Nephron (organoid): Measurements from ENCODE around the gene KLF15.

ENCODE experiments used
- H3K27ac Mint-ChIP-seq, 3 experiments: 2 replicates each; pipeline ENCODE4 v1.8.0; 2020; ENCODE audit warnings: mixed read lengths in 3 of 3, mild to moderate bottlenecking in 2 of 3, moderate library complexity in 1 of 3
- H3K27me3 Mint-ChIP-seq: 2 replicates; pipeline ENCODE4 v1.8.0; 2021; ENCODE audit warnings: low read depth, mild to moderate bottlenecking, moderate library complexity, mixed read lengths
- H3K36me3 Mint-ChIP-seq: 2 replicates; pipeline ENCODE4 v1.8.0; 2020; ENCODE audit warnings: low read depth, mixed read lengths
- H3K4me1 Mint-ChIP-seq: 2 replicates; pipeline ENCODE4 v1.8.0; 2020; ENCODE audit warnings: mixed read lengths
- H3K4me3 Mint-ChIP-seq, 3 experiments: 2 replicates each; pipeline ENCODE4 v1.8.0; 2020; ENCODE audit warnings: mild to moderate bottlenecking in 3 of 3, mixed read lengths in 3 of 3, moderate library complexity in 2 of 3
- H3K9me3 Mint-ChIP-seq: 2 replicates; pipeline ENCODE4 v1.8.0; 2020; ENCODE audit warnings: mixed read lengths
- TF ChIP-seq, protein P1 (sequence below), 3 experiments: fragments of 200-600 bp; sonication (generic); IDR thresholded peaks; one replicate each; pipeline ENCODE4 v1.5.0; 2021; ENCODE audit warnings: antibody characterized with exemption in 3 of 3; ENCODE audit not compliant: unreplicated experiment in 3 of 3

The KLF15 gene

DNA sequence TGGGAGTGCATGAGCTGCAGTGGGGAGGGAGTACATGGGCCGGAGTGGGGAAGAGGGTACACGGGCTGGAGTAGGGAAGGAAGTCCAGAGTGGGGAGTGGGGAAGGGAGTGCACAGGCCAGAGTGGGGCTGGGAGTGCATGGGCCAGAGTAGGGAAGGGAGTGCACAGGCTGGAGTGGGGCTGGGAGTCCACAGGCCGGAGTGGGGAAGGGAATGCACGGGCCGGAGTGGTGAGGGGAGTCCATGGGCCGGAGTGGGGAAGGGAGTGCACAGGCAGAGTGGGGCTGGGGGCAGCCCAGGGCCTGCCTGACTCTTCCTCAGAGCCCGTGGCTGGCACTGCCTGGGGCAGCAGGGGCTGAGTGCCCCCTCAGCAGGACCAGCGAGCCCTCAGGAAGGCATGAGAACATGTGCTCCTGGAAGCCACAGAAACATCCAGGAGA, 40.7 kb downstream of the KLF15 start:
- peak overlapping the region in 2 of 3 experiments; percentile 14 to 45 for H3K27ac Mint-ChIP-seq
- H3K27me3 Mint-ChIP-seq = peaks cover 11% of the 10 kb centered on the region
- H3K4me3 Mint-ChIP-seq = no peak overlapping the region
- H3K4me1 Mint-ChIP-seq = peaks cover 9% of the 10 kb centered on the region
- TF ChIP-seq, protein P1, sequence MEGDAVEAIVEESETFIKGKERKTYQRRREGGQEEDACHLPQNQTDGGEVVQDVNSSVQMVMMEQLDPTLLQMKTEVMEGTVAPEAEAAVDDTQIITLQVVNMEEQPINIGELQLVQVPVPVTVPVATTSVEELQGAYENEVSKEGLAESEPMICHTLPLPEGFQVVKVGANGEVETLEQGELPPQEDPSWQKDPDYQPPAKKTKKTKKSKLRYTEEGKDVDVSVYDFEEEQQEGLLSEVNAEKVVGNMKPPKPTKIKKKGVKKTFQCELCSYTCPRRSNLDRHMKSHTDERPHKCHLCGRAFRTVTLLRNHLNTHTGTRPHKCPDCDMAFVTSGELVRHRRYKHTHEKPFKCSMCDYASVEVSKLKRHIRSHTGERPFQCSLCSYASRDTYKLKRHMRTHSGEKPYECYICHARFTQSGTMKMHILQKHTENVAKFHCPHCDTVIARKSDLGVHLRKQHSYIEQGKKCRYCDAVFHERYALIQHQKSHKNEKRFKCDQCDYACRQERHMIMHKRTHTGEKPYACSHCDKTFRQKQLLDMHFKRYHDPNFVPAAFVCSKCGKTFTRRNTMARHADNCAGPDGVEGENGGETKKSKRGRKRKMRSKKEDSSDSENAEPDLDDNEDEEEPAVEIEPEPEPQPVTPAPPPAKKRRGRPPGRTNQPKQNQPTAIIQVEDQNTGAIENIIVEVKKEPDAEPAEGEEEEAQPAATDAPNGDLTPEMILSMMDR (IDR thresholded peaks at IDR 0.05; ENCODE audit: unreplicated experiment in 3 of 3) = no peak
- no peaks in the 10 kb centered on the region for H3K36me3 Mint-ChIP-seq
- H3K9me3 Mint-ChIP-seq = peaks cover 13% of the 10 kb centered on the region

DNA sequence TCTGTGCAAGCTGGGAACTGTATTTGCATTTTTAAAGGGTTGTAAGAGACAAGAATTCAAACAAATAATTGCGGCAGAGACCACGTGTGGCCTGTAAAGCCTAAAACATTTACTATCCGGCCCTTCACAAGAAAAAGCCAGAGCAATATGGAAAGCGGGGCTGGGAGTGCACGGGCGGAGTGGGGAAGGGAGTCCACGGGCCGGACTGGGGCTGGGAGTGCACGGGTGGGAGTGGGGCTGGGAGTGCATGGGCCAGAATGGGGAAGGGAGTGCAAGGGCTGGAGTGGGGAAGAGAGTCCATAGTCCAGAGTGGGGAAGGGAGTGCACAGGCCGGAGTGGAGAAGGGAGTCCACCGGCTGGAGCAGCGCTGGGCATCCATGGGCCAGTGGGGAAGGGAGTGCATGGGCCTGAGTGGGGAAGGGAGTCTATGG, 41.2 kb downstream of the KLF15 start:
- Mint-ChIP-seq H3K4me3 (no peak overlapping the region), H3K36me3 (no peaks in the 10 kb centered on the region), H3K27ac (peak overlapping the region in 2 of 3 experiments; percentile 14 to 45), H3K9me3 (peaks cover 14% of the 10 kb centered on the region), H3K27me3 (peaks cover 11% of the 10 kb centered on the region), H3K4me1 (peaks cover 9% of the 10 kb centered on the region)
- TF ChIP-seq, protein P1 (IDR thresholded peaks at IDR 0.05; ENCODE audit: unreplicated experiment in 3 of 3) = no peak

DNA sequence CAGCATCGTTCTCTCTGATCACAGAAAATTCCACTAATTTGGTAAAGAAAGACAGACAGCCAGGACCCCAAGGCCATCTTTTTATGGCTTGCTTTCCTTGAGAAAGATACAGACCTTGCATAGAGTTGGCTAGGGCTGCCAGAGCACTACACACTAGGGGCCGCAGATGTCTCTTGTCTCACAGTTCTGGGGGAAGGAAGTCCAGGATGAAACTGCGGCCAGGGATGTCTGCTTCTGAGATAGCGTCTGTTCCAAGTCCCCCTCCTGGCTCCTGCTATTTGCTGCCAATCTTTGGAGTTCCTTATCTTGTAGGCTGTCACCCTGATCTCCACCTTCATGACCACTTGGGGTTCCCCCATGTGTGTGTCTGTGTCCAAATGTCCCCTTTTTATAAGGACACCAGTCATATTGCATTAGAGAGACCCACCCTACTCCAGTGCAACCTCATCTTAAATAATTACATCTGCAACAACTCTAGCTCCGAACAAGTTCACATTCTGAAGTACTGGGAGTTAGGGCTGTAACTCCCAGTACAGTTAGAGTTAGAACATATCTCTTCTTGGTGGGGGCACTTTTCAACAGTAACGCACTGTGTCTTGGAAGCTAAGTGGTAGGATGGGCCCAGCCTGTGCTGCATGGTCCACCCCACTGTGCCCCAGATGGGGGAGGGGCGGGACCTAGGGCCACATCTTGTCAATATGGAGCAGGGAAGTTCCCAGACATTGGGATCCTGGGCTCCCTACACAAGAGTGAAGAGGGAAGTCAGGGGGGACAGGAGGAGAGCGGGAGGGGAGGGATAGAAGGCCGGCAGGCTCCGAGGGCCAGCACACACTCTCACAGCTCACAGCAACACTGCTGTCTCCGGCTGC, 42.2 kb downstream of the KLF15 start:
- peaks cover 9% of the 10 kb centered on the region for H3K4me1 Mint-ChIP-seq
- H3K36me3 Mint-ChIP-seq = no peaks in the 10 kb centered on the region
- H3K4me3 Mint-ChIP-seq = no peak overlapping the region
- TF ChIP-seq, protein P1 (IDR thresholded peaks at IDR 0.05; ENCODE audit: unreplicated experiment in 3 of 3) = no peak
- H3K27ac Mint-ChIP-seq = peak overlapping the region; percentile 78 to 90 (median 80)
- H3K27me3 Mint-ChIP-seq = peaks cover 11% of the 10 kb centered on the region
- peaks cover 20% of the 10 kb centered on the region for H3K9me3 Mint-ChIP-seq

DNA sequence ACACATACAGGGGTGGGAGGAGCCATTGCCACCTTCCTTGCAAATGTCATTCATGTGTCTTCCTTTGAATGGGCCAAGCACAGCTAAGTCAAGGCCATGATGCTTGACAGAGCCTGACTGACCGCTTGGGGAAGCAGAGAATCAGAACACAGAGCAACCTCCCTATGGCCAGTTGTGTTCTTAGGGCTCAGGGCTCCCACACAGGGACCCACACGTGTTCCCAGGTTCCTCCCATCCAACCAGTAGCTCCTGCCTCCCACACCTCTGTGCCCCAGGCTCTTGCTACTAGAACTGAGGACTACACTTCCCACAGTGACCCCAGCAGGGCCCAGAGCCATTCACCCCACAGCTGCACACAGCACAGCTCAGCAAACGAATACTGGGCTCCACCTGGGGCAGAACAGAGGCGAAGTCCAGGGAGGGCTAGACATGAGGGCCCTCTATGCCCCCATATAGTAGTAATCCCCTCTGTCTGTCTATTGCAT, 42.9 kb downstream of the KLF15 start:
- no peak overlapping the region for H3K4me3 Mint-ChIP-seq
- peaks cover 11% of the 10 kb centered on the region for H3K27me3 Mint-ChIP-seq
- H3K9me3 Mint-ChIP-seq = peaks cover 20% of the 10 kb centered on the region
- peaks cover 9% of the 10 kb centered on the region for H3K4me1 Mint-ChIP-seq
- TF ChIP-seq, protein P1 (IDR thresholded peaks at IDR 0.05; ENCODE audit: unreplicated experiment in 3 of 3) = no peak
- H3K27ac Mint-ChIP-seq = peak overlapping the region; percentile 78 to 90 (median 80)
- H3K36me3 Mint-ChIP-seq = no peaks in the 10 kb centered on the region

DNA sequence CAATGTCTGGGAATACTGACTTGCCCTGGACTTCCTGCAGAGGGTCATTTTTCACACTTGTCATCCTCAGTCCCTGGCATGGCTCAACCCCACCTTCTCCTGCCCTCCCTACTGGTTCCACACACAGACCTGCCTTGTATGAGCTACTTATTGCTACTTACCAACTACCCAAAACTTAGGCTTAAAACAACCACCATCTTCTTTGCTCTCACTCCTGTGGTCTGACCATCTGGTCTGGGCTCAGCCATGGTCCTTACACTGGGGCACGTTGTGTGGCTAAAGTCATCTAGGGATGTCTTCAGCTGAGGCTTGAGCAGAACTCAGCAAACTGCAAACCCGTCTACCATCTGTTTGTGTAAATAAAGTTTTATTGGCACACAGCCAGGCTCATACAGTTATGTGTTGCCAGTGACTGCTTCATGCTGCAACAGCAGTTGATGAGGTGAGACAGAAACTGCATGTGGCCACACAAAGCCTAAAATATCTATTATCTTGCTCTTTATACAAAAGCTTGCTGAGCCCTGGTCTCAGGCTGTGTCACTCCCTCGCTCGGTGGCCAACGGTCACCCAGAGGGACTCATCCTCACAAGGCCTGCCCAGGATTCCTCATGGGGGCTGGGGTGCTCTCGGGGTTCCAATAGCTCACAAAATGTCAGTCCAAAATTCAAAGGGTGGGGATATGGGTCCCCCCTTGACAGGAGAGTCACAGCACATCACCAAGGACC, 43.5 kb downstream of the KLF15 start:
- Mint-ChIP-seq H3K27me3 (peaks cover 11% of the 10 kb centered on the region), H3K27ac (peak overlapping the region; percentile 57 to 90 (median 80)), H3K4me3 (no peak overlapping the region), H3K36me3 (no peaks in the 10 kb centered on the region), H3K4me1 (peaks cover 9% of the 10 kb centered on the region), H3K9me3 (peaks cover 20% of the 10 kb centered on the region)
- TF ChIP-seq, protein P1 (IDR thresholded peaks at IDR 0.05; ENCODE audit: unreplicated experiment in 3 of 3) = no peak
